Activated gamma-delta T cell treated with anti-CD3 and anti-CD28 coated beads, Interleukin-2, amount 50 U/mL, for 16 hours (primary cell): Measurements from ENCODE around the gene CUBN.

Source experiments
- DNase-seq: peaks from one replicate; pipeline ENCODE4 v3.0.0-alpha.2; 2020; ENCODE audit warnings: low read depth

The CUBN gene

GRCh38 chr10:16787361-16787791, 342.2 kb downstream of the CUBN start:
- DNase-seq, result peak; percentile 49

GRCh38 chr10:16780338-16780880, 349.2 kb downstream of the CUBN start:
- no peak for DNase-seq

GRCh38 chr10:16779384-16779915, 350.2 kb downstream of the CUBN start:
- DNase-seq, result peak; percentile 28

GRCh38 chr10:16777473-16778370, 351.9 kb downstream of the CUBN start:
- no peak for DNase-seq

- no peak for DNase-seq
Measured at GRCh38 chr10:16776896-16777295, 352.7 kb downstream of the CUBN start.
